Tibial nerve (tissue), 4 donors: ENCODE data around the gene EGFLAM. TPM values are rescaled to one million over a fixed set of nuclear protein-coding genes. Genes with fewer than 3 reads are reported as not detected.
A peak's percentile ranks its signal among the peaks of the same experiment; 100 is the strongest.

Source experiments
- DNase-seq, 2 donors: peaks; one replicate each; pipeline ENCODE4 v3.0.0-alpha.2; 2019; ENCODE audit warnings: low spot score in 2 of 2
- H3K27ac ChIP-seq, 4 donors: fragments of 200-600 bp; sonication (generic) in 3 of 4; one replicate each; pipeline ENCODE4 v1.5.1; 2017 to 2019; ENCODE audit warnings: mild to moderate bottlenecking in 1 of 4
- H3K27me3 ChIP-seq, 2 donors: fragments of 200-600 bp; sonication (generic) in 1 of 2; one replicate each; pipeline versions ENCODE4 v1.5.1 to v1.6.0; 2017 to 2019
- H3K36me3 ChIP-seq, 3 donors: fragments of 200-600 bp; sonication (generic); one replicate each; pipeline ENCODE4 v1.5.1; 2018 to 2019
- H3K4me1 ChIP-seq, 4 donors: fragments of 200-600 bp; sonication (generic) in 3 of 4; one replicate each; pipeline ENCODE4 v1.5.1; 2017 to 2019
- H3K4me3 ChIP-seq, 4 donors: fragments of 200-600 bp; sonication (generic) in 3 of 4; one replicate each; pipeline ENCODE4 v1.5.1; 2017 to 2019; ENCODE audit warnings: mild to moderate bottlenecking in 1 of 4, moderate library complexity in 1 of 4
- H3K9me3 ChIP-seq, 4 donors: fragments of 200-600 bp; sonication (generic) in 3 of 4; one replicate each; pipeline ENCODE4 v1.5.1; 2017 to 2019
- EP300 ChIP-seq, 2 donors: sonication (generic); formaldehyde crosslinking; IDR thresholded peaks; one replicate each; pipeline ENCODE4 v1.6.1; 2017; ENCODE audit warnings: antibody characterized with exemption in 2 of 2, mild to moderate bottlenecking in 1 of 2
- POLR2A ChIP-seq, 2 donors: fragments of 450-650 bp; IDR thresholded peaks; one replicate each; pipeline ENCODE4 v1.6.1; 2017; ENCODE audit warnings: antibody characterized with exemption in 2 of 2, mild to moderate bottlenecking in 2 of 2, moderate library complexity in 2 of 2
- WGBS, 2 donors: methylation state at CpG; one replicate each; pipeline ENCODE4 v1.1.5; 2018; 5-methylcytosine and 5-hydroxymethylcytosine counted together
- total RNA-seq, 4 donors: library from RNA; depleted of rRNA; stranded (reverse); fragments of >200 nt; gene quantifications; one replicate each; pipeline ENCODE4 v1.1.0, GENCODE V29; 2016
- TF ChIP-seq, protein P1 (sequence below), 5 experiments: fragments of 200-600 bp in 3 of 5; fragments of 450-650 bp in 2 of 5; sonication (generic) in 3 of 5; IDR thresholded peaks; one replicate each; pipeline ENCODE4 v1.5.1; 2016 to 2019; ENCODE audit warnings: antibody characterized with exemption in 5 of 5, mild to moderate bottlenecking in 3 of 5, moderate library complexity in 2 of 5

The EGFLAM gene
- total RNA-seq, 4 donors from 2014 or later: 18.4 to 64.5 (median 51.1) TPM

DNA sequence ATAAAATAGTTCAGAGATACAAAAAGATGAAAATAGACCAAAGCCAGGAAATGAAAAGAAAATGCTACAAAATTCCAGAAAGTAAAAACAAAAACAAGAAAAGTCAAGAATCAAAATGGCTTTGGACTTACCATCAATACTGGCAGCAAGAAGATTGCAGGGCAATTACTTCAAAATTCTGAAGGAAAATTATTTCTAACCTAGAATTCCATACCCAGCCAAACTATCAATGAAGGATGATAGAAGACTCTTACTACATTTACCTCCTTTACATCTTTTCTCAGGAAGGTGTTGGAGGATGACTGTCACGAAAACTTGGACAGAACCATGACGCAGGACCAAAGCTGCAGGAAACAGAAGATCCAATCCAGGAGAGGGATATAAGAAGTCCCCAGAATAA is 46.8 kb downstream of the EGFLAM start:
- H3K4me1 ChIP-seq: no peaks in the 10 kb centered on the region
- no peak overlapping the region for H3K4me3 ChIP-seq
- H3K9me3 ChIP-seq: peaks cover 0 to 31% (median 0%) of the 10 kb centered on the region in 4 donors
- TF ChIP-seq POLR2A (IDR thresholded peaks at IDR 0.05) (no peak), EP300 (IDR thresholded peaks at IDR 0.05) (no peak)
- TF ChIP-seq, protein P1, sequence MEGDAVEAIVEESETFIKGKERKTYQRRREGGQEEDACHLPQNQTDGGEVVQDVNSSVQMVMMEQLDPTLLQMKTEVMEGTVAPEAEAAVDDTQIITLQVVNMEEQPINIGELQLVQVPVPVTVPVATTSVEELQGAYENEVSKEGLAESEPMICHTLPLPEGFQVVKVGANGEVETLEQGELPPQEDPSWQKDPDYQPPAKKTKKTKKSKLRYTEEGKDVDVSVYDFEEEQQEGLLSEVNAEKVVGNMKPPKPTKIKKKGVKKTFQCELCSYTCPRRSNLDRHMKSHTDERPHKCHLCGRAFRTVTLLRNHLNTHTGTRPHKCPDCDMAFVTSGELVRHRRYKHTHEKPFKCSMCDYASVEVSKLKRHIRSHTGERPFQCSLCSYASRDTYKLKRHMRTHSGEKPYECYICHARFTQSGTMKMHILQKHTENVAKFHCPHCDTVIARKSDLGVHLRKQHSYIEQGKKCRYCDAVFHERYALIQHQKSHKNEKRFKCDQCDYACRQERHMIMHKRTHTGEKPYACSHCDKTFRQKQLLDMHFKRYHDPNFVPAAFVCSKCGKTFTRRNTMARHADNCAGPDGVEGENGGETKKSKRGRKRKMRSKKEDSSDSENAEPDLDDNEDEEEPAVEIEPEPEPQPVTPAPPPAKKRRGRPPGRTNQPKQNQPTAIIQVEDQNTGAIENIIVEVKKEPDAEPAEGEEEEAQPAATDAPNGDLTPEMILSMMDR (IDR thresholded peaks at IDR 0.05): no peak
- DNase-seq: no peak
- 95 to 97% methylated on average over 2 of the region's 2 CpGs for WGBS, 2 donors
- H3K27me3 ChIP-seq: no peaks in the 10 kb centered on the region
- H3K27ac ChIP-seq: no peak overlapping the region
- H3K36me3 ChIP-seq: no peaks in the 10 kb centered on the region

DNA sequence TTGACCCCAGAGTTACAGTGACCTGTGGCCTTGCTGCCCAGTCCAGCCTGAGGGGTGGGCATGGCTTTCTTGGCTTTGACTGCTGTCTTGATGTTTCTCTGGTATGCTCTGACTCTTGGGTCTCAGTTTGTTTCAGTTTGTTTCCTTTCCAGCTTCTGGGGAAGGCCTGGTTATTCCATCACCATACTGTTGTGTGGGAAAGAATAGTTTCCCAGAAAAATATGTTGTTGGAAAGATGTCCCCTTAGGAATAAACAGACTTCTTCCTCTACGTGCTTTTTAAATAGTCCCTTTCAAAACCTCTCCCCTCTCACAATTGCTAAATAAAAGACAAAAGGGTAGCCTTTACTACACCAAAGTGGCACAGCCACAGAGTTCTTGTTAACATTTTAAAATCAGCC is 49.5 kb downstream of the EGFLAM start:
- Histone ChIP-seq H3K27me3 (no peaks in the 10 kb centered on the region), H3K4me3 (no peak overlapping the region), H3K4me1 (no peaks in the 10 kb centered on the region), H3K9me3 (peaks cover 0 to 31% (median 0%) of the 10 kb centered on the region in 4 donors), H3K27ac (no peak overlapping the region), H3K36me3 (no peaks in the 10 kb centered on the region)
- DNase-seq: no peak
- TF ChIP-seq POLR2A (IDR thresholded peaks at IDR 0.05) (no peak), EP300 (IDR thresholded peaks at IDR 0.05) (no peak)
- TF ChIP-seq, protein P1 (IDR thresholded peaks at IDR 0.05): no peak
- 14 to 27% methylated on average over 1 of the region's 1 CpG for WGBS, 2 donors

DNA sequence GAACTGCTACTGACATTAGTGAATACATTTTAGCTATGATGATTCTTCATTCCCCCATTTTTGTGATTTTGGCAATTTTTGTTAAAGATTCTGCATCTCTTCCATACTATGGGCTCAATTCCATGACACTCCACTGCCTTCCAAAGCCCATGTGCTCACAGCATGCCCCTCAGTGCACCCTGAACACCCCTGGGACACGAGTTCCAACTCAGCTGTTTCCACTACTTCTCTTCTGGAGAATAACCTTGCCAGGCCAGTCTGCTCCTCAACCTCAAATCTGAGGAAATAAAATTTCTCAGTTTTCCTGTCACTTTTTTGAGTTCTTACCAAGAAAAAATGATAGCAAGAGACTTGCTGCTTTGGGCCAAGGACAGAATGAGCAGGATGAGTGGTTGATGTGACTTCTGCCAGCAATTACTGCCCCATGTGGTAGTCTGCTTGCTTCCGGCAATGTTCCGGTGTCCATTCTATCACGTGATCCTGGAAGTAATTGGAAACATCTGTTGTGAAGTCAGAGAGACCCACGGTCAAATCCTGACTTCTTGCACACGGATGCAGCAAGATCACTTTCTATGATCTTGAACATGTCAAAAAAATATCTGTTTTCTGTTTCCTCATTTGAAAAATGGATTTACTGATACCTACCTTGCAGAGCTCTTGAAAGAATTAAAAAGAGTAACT is 58.3 kb downstream of the EGFLAM start:
- no peak overlapping the region for H3K4me3 ChIP-seq
- peak in 1 of 2 donors; percentile 48 for DNase-seq
- no peaks in the 10 kb centered on the region for H3K9me3 ChIP-seq
- 47% methylated on average over 6 of the region's 6 CpGs for WGBS, 2 donors
- peak overlapping the region in 1 of 4 donors; percentile 1 for H3K27ac ChIP-seq
- no peaks in the 10 kb centered on the region for H3K27me3 ChIP-seq
- peaks cover 0 to 10% (median 0%) of the 10 kb centered on the region in 4 donors for H3K4me1 ChIP-seq
- TF ChIP-seq EP300 (IDR thresholded peaks at IDR 0.05): peak in 1 of 2 donors; percentile 55
- TF ChIP-seq, protein P1 (IDR thresholded peaks at IDR 0.05): no peak
- no peaks in the 10 kb centered on the region for H3K36me3 ChIP-seq

DNA sequence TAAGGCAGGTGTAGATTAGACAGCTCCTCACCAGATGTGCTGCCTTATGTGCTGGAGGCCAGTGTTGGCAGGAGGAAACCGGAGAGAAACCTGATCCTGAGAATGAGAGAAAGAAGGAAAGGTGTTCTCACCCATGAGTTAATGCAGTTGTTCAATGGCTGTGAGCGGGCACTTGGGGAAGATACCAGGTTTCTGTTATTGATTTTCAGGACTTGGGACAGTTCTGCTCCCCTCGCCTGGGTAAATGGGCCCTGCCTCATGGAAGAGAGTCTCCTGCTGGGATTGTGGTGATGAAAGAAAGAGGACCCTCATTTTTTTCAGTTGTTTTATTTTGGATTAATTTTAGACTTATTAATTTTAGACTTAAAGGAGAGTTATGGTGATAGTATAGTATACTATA is 59.5 kb downstream of the EGFLAM start:
- Histone ChIP-seq H3K36me3 (no peaks in the 10 kb centered on the region), H3K4me1 (peaks cover 0 to 10% (median 0%) of the 10 kb centered on the region in 4 donors), H3K4me3 (no peak overlapping the region), H3K27me3 (no peaks in the 10 kb centered on the region), H3K27ac (no peak overlapping the region), H3K9me3 (no peaks in the 10 kb centered on the region)
- no peak for DNase-seq
- 90 to 94% methylated on average over 3 of the region's 3 CpGs for WGBS, 2 donors
- TF ChIP-seq, protein P1 (IDR thresholded peaks at IDR 0.05): no peak
- TF ChIP-seq EP300 (IDR thresholded peaks at IDR 0.05) (no peak), POLR2A (IDR thresholded peaks at IDR 0.05) (no peak)

DNA sequence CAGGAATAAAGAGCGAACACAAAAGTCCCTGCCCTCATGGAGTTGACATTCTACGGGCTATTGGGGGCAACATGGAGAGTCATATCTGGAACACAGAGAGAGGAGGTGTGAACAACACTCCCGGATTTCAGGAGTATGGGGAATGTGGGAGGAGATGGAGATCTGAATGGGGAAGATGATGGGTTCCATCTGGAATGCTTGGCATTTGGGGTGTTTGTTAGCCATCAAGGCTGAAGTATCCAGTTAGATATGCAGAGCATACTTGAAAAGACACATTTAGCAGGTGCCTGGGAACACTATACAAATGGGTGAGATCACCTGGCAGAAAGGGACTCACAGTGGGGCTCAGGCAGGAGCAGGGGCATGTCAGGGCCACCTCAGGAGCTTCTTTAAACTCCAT is 61.1 kb downstream of the EGFLAM start:
- TF ChIP-seq, protein P1 (IDR thresholded peaks at IDR 0.05): no peak
- TF ChIP-seq EP300 (IDR thresholded peaks at IDR 0.05): no peak
- no peak for TF ChIP-seq POLR2A (IDR thresholded peaks at IDR 0.05)
- no peak overlapping the region for H3K4me3 ChIP-seq
- peaks cover 0 to 10% (median 0%) of the 10 kb centered on the region in 4 donors for H3K4me1 ChIP-seq
- no peak for DNase-seq
- H3K27me3 ChIP-seq: no peaks in the 10 kb centered on the region
- H3K36me3 ChIP-seq: no peaks in the 10 kb centered on the region
- 89 to 95% methylated on average over 3 of the region's 3 CpGs for WGBS, 2 donors
- H3K27ac ChIP-seq: no peak overlapping the region
- H3K9me3 ChIP-seq: no peaks in the 10 kb centered on the region
